Adrenal gland (tissue), 12 donors: ENCODE data around the gene DNAH1. TPM values are rescaled to one million over a fixed set of nuclear protein-coding genes. Genes with fewer than 3 reads are reported as not detected.

ENCODE experiments used
- DNase-seq, 7 donors: peaks; one replicate each; pipeline ENCODE4 v3.0.0-alpha.2; 2019 to 2020
- H3K27ac ChIP-seq, 5 donors: fragments of 200-600 bp; sonication (generic) in 4 of 5; 1 replicate in 3 of 5; 2 replicates in 2 of 5; pipeline versions ENCODE4 v1.5.1 to v1.8.0; 2016 to 2020; ENCODE audit warnings: mild to moderate bottlenecking in 1 of 5
- H3K27me3 ChIP-seq: fragments of 200-600 bp; 2 replicates; pipeline ENCODE4 v1.8.0; 2021
- H3K36me3 ChIP-seq, 2 donors: fragments of 200-600 bp; replicated peaks in 1 of 2; 1 replicate in 1 of 2; 2 replicates in 1 of 2; pipeline versions ENCODE4 v1.5.1 to v1.8.0; 2018 to 2022
- H3K4me1 ChIP-seq, 2 donors: fragments of 200-600 bp; replicated peaks in 1 of 2; 1 replicate in 1 of 2; 2 replicates in 1 of 2; pipeline versions ENCODE4 v1.5.1 to v1.8.0; 2018 to 2021
- H3K4me3 ChIP-seq, 4 donors: fragments of 200-600 bp; sonication (generic) in 3 of 4; one replicate each; pipeline ENCODE4 v1.5.1; 2016 to 2018
- H3K9me3 ChIP-seq, 3 donors: fragments of 200-600 bp; sonication (generic) in 1 of 3; replicated peaks in 1 of 3; 1 replicate in 2 of 3; 2 replicates in 1 of 3; pipeline versions ENCODE4 v1.5.1 to v1.8.0; 2016 to 2021
- CTCF ChIP-seq, 6 experiments: fragments of 450-650 bp in 4 of 6; fragments of 200-600 bp in 2 of 6; sonication (generic) in 1 of 6; IDR thresholded peaks; 1 replicate in 5 of 6; 2 replicates in 1 of 6; pipeline versions ENCODE4 v1.5.1 to v1.8.0; 2016 to 2021; ENCODE audit warnings: antibody characterized with exemption in 6 of 6, mild to moderate bottlenecking in 2 of 6, moderate library complexity in 1 of 6
- POLR2A ChIP-seq, 2 donors: fragments of 450-650 bp; IDR thresholded peaks; one replicate each; pipeline ENCODE4 v1.6.1; 2017; ENCODE audit warnings: antibody characterized with exemption in 2 of 2, mild to moderate bottlenecking in 2 of 2, moderate library complexity in 1 of 2
- WGBS, 4 donors: extraction: QIAGEN DNeasy Blood & Tissue Kit in 2 of 4; methylation state at CpG; one replicate each; pipeline versions ENCODE4 v1.1.5 to v1.1.7; 2013 to 2017; 5-methylcytosine and 5-hydroxymethylcytosine counted together
- intact Hi-C, 2 donors: fragments of 100-400 bp; cut with DNase I; formaldehyde crosslinking; loops; one replicate each; pipeline versions ENCODE4 v1.14.1 to v1.15.0; 2022 to 2023
- polyA plus RNA-seq, 3 donors: library from polyadenylated mRNA; stranded (reverse); fragments of 200-250 nt in 2 of 3; fragments of 350-450 nt in 1 of 3; fragmentation: Illumina TruSeq in 1 of 3; extraction: RNeasy Lipid Tissue Mini Kit (QIAGEN cat#74804) in 1 of 3; gene quantifications; one replicate each; pipeline ENCODE4 v1.2.3, GENCODE V29; 2013 to 2014
- total RNA-seq, 9 donors: library from RNA; depleted of rRNA in 4 of 9; stranded (reverse); fragments of >200 nt in 4 of 9; fragments of 120-200 nt in 1 of 9; fragmentation: NEBNext Ultra II Directional in 1 of 9; extraction: Animal tissue kit (Norgen Biotek cat#: 25700) in 1 of 9; gene quantifications; one replicate each; pipeline versions ENCODE4 v1.1.0 to v1.2.4, GENCODE V29; 2013 to 2023
- donor health status: healthy with polysubstance abuse.
- donor health status: Bipolar disorder and iron deficiency.
- donor health status: DM: yes; HTN: yes; CAD: no.
- donor health status: DM: no; HTN: no; CAD: no.
- donor health status: DM: no; HTN: no; CAD: no.
- donor health status: DM: yes; HTN: yes; CAD: no.

DNAH1 gene
- total and polyA plus RNA-seq, 12 donors = 2.1 to 24.4 (median 9.0) TPM

GRCh38 chr3:52391096-52391495, 75.0 kb downstream of the DNAH1 start:
- 94 to 98% (median 96%) methylated on average over 9 to 12 of the region's 12 CpGs for WGBS, 4 donors
- Histone ChIP-seq H3K27ac (no peak overlapping the region), H3K27me3 (no peaks in the 10 kb centered on the region), H3K9me3 (no peaks in the 10 kb centered on the region), H3K4me3 (no peak overlapping the region), H3K36me3 (peaks cover 0 to 5% of the 10 kb centered on the region in 2 donors), H3K4me1 (no peaks in the 10 kb centered on the region)
- no peak for DNase-seq
- intact Hi-C loops = no loop called here
- TF ChIP-seq CTCF (IDR thresholded peaks at IDR 0.05) = no peak
- TF ChIP-seq POLR2A (IDR thresholded peaks at IDR 0.05) = no peak

GRCh38 chr3:52392216-52392930, 76.3 kb downstream of the DNAH1 start:
- Histone ChIP-seq H3K4me1 (no peaks in the 10 kb centered on the region), H3K27ac (no peak overlapping the region), H3K27me3 (no peaks in the 10 kb centered on the region), H3K4me3 (no peak overlapping the region), H3K9me3 (no peaks in the 10 kb centered on the region), H3K36me3 (peaks cover 0 to 5% of the 10 kb centered on the region in 2 donors)
- intact Hi-C loops = no loop called here
- TF ChIP-seq CTCF (IDR thresholded peaks at IDR 0.05) (no peak), POLR2A (IDR thresholded peaks at IDR 0.05) (no peak)
- 93 to 95% (median 95%) methylated on average over 4 to 16 of the region's 16 CpGs for WGBS, 4 donors
- no peak for DNase-seq

GRCh38 chr3:52393131-52393807, 77.2 kb downstream of the DNAH1 start:
- WGBS, 4 donors = 89 to 95% (median 91%) methylated on average over 16 to 18 of the region's 18 CpGs
- H3K4me3 ChIP-seq = no peak overlapping the region
- no peak overlapping the region for H3K27ac ChIP-seq
- no peaks in the 10 kb centered on the region for H3K27me3 ChIP-seq
- peaks cover 0 to 5% of the 10 kb centered on the region in 2 donors for H3K36me3 ChIP-seq
- no peak for DNase-seq
- H3K4me1 ChIP-seq = no peaks in the 10 kb centered on the region
- TF ChIP-seq POLR2A (IDR thresholded peaks at IDR 0.05) (no peak), CTCF (IDR thresholded peaks at IDR 0.05) (no peak)
- no peaks in the 10 kb centered on the region for H3K9me3 ChIP-seq
- intact Hi-C loops = no loop called here

- Histone ChIP-seq H3K4me1 (peaks cover 0 to 7% of the 10 kb centered on the region in 2 donors), H3K36me3 (peaks cover 0 to 5% of the 10 kb centered on the region in 2 donors), H3K27ac (no peak overlapping the region), H3K27me3 (no peaks in the 10 kb centered on the region), H3K4me3 (no peak overlapping the region), H3K9me3 (no peaks in the 10 kb centered on the region)
- DNase-seq = no peak
- TF ChIP-seq POLR2A (IDR thresholded peaks at IDR 0.05) = no peak
- no peak for TF ChIP-seq CTCF (IDR thresholded peaks at IDR 0.05)
- intact Hi-C loops = no loop called here
- WGBS, 4 donors = 93 to 95% (median 94%) methylated on average over 15 to 18 of the region's 18 CpGs
These were observed 78.0 kb downstream of the DNAH1 start for GRCh38 chr3:52393959-52394670.
